GM21786 (cell line): ENCODE results near the gene POLG.

Experiments
- ATAC-seq: cut with Tn5 transposase; IDR thresholded peaks from one replicate; pipeline ENCODE4 v1.9.1; 2021; ENCODE audit not compliant: unreplicated experiment

POLG gene

DNA sequence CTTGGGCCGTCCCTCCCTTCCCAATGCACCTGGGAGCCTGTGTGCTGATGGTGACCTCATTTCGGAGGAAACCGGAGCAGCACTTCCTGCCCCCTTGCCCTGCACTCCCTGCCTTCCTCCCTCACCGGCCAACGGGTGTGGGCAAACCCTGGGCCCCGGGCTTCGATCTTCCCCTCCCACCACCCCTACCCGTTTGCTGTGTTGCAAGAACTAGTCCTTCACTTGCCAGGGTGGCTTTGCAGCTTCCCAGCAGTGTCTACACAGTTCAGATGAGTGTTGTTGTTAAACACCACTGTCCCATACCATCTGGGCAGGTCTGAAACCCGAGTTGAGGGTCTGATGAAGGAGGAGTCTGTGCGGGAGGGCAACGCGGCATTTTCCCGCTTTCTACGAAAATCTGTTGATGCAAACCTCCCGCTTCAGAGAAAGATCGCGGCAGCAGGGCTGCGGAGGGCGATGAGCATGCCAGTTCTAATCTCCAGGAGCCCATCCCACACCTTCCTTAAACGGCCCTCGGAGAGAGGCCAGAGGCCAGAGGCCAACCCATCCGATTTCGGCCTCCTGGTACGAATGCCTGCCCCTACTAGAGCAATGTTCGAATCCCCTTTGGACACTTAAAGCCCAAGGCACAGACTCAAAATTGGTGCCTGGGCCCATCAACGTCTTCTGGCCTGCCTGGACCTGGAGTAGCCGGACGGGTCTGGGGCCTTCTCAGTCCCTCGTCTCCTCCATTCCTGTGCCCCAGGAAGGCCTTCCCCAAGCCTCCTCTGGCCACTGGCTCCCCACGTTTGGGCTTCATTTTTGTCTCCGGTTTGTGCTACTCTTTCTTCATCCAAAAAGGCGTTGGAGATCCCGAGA, 35.7 kb upstream of the POLG start:
- ATAC-seq: no peak

GRCh38 chr15:89369341-89369947, 34.8 kb upstream of the POLG start:
- ATAC-seq: no peak

GRCh38 chr15:89368566-89369223, 34.1 kb upstream of the POLG start:
- no peak for ATAC-seq

DNA sequence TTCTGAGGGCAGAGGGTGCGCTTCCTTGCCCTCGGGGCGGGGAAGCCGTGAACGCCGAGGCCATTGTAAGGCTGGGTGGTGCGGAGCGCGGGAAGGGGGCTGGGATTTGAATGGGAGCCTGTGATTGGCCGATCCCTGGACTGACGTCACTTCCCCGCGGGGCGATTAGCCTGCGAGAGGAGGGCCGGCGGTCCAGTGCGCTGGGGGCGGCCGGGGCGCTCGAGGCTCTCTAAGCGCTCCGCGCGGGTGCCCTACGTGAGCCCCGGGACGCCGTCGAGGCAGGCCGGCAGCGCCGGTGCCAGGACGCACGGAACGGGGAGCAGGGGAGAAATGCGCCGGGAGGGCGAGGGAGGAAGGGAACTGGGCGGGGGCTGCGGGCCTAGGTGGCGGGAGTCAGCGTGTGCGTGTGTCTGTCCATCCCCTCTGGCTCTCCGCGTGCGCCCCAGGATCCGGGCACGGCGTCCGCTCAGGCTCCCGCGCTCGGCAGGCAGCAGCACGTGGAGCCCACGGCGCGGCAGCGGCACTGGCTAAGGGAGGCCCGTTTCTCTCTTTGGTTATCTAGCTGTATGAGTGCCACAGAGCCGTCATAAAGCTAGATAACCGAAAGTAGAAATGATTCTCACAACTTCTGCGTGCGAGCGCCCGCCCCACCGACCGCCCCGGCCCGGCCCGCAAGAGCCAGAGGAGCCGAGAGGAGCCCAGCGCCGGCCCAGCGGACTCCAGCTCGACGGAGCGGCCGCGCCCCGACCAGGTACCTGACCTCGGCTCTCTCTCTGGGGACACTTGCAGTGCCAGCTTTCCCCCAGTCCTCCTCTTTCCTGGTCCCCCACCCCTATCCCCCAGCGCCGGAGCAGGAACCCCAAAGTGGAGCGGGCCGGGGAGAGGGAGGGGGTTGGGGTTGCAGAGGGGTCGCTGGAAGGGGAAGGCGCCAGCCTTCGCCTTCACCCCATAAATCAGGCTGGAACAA, 33.1 kb upstream of the POLG start:
- ATAC-seq: no peak

DNA sequence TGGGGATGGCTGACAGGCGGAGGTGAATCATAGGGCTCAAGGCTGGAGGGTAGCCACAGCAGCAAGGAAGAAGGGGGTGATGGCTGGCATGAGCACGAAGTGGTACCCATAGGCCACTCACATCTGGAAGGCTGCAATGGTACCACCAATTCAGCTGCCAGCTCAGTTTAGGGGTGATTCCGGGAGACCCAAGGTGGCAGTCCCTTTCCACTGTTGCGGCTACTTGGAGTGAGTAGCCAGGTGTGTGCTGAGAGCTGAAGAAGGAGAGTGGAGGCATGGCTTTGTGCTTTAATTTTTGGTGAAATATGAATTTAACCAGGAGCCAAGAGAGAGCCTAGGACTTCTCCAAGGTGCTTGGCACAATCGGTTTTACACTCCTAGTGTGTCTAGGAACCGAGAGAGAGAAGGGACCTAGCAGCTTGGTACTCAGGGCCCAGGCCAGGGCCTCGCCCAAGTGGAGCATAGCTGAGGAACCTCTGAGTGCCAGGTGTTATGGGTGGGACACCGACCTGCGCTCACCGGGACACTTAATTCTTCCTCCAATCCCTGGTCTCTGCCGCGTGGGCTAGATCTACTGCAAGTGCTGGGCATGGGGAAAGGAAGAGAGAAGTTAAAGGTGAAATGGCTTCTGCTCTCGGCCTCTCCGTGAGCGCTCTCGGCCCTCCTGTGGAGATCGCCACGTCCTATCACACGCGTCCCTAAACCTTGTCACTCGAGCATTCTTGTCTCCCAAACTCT, 32.2 kb upstream of the POLG start:
- no peak for ATAC-seq

- no peak for ATAC-seq
These were observed 30.9 kb upstream of the POLG start for GRCh38 chr15:89365462-89366065.

DNA sequence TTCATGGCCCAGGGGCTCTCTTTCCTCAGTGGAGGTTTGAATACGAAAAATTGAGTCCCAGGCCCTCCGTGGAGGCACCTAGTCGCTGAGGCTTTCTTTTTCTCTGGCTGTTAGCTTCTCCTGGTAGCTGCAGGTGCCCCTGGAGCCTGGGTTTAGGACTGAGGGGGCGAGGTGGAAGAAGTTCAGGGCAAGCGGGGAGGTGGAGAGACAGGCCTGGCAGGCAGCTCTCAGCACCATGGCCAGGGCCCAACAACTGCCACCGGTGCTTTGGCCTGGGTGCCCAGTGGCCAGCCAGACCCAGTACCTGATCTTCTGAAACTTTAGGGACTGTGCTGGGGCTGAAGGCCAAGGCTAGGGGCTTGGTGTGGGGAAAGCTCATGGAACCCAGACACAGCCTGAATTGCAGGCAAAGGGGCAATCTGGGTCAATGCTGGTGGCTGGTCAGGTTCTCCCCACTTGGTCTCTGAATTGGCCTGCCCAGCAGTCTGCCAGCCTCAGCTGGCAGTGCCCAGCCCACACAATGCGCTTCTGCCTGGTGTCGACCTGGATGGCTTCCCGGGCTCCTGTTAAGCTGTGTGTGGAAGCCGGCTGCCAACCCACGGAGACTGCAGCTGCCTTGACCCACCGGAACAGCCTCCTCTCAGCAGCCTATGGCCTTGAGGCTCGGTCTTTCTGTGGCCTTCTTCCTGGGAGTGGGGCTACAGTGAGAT, 30.3 kb upstream of the POLG start:
- no peak for ATAC-seq

DNA sequence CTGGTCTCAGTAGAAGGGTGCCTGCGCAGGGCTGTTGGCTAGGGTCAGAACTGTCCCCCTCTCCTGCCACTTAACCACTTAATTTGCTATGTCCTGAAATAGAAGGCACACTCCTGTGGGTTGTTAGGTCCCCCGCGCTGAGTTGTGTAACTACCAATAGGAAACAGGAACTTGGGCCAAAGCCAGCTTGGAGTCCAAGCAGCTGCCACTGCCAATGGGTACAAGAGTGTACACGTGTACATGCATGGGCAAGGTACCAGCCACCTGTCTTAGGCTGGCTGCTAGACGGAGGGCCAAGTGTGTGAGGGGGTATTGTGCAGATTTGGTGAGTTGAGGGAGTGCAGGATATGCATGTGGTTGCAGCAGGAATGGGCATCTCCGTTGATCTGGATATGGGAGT, 29.7 kb upstream of the POLG start:
- ATAC-seq: no peak

DNA sequence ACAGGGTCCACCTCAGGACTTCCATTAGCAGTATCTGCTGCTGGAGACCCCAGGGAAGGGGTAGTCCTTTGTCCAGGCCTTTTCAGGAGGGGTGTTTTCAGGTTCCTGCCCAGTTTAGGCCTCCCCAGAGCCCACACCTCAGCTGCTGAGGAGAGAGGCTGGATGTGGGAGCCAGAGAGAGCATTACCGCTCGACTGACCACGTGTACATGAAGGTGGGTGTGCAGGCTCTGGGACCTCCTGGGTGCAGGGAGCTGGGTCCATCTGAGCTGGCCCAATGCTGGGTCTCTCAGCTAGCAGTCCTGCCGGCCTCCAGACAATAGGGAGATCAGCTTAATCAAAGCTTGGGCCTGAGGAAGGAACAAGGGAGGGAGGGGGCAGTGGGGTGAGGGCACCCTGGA, 29.1 kb upstream of the POLG start:
- ATAC-seq: no peak

- ATAC-seq: no peak
These were observed 28.5 kb upstream of the POLG start for GRCh38 chr15:89363133-89363532.

GRCh38 chr15:89362203-89363101, 27.8 kb upstream of the POLG start:
- no peak for ATAC-seq

DNA sequence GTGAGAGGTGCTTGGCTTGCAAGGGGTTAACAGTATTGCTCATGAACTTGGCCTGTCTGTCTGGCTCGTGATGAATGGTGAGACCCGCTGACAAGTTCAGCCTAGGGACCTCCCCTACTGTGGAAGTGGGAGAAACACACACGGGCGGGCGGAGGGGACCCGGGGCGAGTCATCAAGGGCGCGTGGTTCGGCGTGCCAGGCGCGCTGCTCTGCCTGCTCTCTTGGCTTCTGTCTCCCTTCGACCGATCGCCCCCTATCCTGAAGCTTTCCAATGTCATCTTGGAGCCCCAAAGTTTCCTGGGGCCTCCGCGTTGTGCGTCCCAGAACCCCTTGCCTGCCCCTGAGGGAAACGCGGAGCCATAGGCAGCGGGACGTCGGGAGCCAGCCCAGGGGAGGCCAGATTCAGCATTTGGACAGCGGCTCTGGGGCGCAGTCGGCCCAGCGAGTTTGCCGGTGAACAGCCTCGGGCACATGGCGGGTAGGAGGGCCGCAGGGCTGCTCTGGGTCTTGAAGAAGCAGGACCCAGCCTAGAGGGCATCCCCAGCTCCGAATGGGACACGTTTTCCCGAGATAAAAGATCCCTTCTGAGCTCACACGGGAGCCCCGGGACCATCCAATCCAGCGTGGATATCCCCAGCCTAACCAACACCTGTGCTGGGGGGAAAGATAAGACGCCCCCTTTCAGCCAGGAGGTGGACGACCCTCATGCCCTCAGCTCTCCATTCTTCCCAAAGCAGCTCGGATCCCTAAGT, 27.0 kb upstream of the POLG start:
- no peak for ATAC-seq

DNA sequence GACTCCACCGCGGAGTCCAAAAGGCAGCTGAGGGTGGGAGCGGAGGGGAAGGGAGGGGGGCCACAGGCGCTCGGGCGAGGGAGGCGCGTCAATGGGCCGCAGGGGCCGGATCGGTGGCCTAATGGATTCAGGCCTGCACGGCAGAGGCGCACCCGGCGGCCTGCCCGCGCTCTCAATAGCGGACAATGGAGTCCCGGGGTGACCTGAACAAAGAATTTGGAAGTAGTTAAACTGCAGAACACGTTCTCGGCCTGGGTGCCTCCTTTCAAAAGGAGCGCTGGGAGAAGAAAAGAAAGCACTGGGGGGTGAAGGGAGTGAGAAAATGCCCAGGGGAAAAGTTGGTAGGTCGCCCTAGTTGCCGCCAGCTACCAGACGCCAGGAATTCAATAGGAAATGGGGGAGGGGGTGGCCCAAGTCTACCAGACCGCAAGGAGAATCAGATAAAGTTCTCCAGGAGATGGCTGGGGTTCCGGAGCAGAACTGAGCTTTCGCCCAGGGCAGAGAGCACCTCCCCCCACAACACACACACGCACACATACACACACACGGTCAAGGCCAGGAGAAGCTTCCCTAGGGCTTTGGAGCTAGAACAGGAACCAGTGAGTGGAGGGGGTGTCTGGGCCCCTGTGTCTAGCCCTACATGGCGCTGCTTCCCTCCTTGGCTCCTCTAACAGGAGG, 25.8 kb upstream of the POLG start:
- no peak for ATAC-seq

- ATAC-seq: no peak
These were observed 25.1 kb upstream of the POLG start for GRCh38 chr15:89359471-89360293.

DNA sequence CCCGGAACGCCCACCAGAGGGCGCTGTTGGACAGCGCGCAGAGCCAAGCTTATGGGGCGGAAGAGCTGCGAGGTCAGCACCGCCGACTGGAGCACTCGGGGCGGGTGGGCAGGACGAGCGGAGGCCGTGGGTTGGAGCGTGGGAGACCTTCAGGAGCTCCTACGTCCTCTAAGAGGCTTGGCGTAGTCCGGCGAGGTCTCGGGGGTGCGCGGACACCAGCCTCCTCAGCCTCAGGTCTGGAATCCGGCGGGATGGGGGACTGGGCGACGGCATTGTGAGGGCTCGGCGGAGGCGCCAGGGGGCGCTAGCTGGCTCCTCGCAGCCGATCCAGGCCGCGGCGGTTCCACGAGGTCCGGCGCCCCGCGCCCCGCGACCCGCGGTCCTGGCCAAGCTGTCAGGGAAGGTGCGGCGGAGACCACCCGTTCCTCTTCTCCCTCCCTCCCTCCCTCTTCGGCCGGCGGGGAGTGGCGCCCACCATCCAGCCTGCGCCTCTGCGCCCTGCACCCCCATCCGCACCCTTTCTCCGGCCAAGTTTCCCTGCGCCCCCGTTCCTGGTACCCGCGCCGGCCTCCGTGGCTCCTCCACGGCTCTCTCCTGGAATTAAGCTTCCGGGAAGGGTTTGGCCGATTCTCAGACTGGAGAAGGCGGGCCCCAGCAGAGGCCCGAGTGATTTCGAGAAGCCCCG, 24.3 kb upstream of the POLG start:
- ATAC-seq: peak; percentile 85

DNA sequence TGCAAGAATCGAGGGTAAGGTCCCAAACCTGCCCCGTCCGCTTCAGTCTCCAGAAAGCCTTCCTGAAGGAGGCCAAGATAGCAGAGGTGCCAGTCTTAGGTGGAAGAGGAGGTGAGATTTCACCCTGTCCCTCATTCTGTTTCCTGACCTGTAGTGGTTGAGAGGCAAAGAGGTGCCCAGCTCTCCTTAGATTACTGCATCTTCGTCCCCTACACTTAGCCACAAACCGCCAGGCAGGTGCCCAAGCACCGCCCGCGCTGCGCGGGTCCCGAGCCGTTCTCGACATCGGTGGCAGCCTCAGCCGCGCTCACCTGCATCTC, 23.8 kb upstream of the POLG start:
- peak; percentile 10 for ATAC-seq
